K562 (cell line): ENCODE measurements around the gene ABCD4.

ENCODE experiments used
- ETS1 ChIP-seq: conservative IDR thresholded peaks from 2 replicates; pipeline ENCODE4 v1.6.1; 2011; ENCODE audit warnings: low read depth, mild to moderate bottlenecking, low read length; ENCODE audit not compliant: control insufficient read depth
- TGIF2 ChIP-seq: sonication (generic); formaldehyde crosslinking; IDR thresholded peaks from 2 replicates; pipeline ENCODE4 v1.8.1; 2022; ENCODE audit warnings: mild to moderate bottlenecking, missing genetic modification reagents, moderate library complexity
- TRIM28 ChIP-seq: fragments of 450-650 bp; IDR thresholded peaks from 2 replicates; pipeline ENCODE4 v1.6.1; 2017
- ZBTB11 ChIP-seq, 3 experiments: fragments of 200-800 bp in 1 of 3; fragments of 250-450 bp in 1 of 3; fragments of 450-650 bp in 1 of 3; sonication (Bioruptor Pico) in 1 of 3; sonication (Bioruptor generic) in 1 of 3; formaldehyde crosslinking in 1 of 3; IDR thresholded peaks; 2 replicates each; pipeline versions ENCODE4 v1.6.1 to v1.8.0; 2016 to 2022; ENCODE audit warnings: mild to moderate bottlenecking in 2 of 3, missing genetic modification characterization in 2 of 3, missing compliant biosample characterization in 1 of 3, moderate library complexity in 1 of 3
- ZNF311 ChIP-seq: fragments of 250-450 bp; sonication (Bioruptor Pico); IDR thresholded peaks from 2 replicates; pipeline ENCODE4 v1.4.0; 2020; ENCODE audit warnings: mild to moderate bottlenecking, moderate library complexity
- TF ChIP-seq, protein P1 (sequence below), 3 experiments: IDR thresholded peaks in 2 of 3; conservative IDR thresholded peaks in 1 of 3; 2 replicates each; pipeline ENCODE4 v1.5.1; 2011 to 2012; ENCODE audit warnings: low read length in 3 of 3, mild to moderate bottlenecking in 3 of 3, control low read depth in 2 of 3, improper control_type of control experiment in 1 of 3, inconsistent platforms in 1 of 3, low read depth in 1 of 3, mixed read lengths in 1 of 3, moderate library complexity in 1 of 3; ENCODE audit not compliant: insufficient read depth in 2 of 3

GRCh38 chr14:74244115-74244514 is 58.6 kb downstream of the ABCD4 start:
- TF ChIP-seq TRIM28 (no peak), ZBTB11 (CRISPR knock-in tag; IDR thresholded peaks at IDR 0.05) (no peak), TGIF2 (CRISPR knock-in tag) (no peak), ETS1 (no peak), ZNF311 (CRISPR knock-in tag) (no peak)
- TF ChIP-seq, protein P1, sequence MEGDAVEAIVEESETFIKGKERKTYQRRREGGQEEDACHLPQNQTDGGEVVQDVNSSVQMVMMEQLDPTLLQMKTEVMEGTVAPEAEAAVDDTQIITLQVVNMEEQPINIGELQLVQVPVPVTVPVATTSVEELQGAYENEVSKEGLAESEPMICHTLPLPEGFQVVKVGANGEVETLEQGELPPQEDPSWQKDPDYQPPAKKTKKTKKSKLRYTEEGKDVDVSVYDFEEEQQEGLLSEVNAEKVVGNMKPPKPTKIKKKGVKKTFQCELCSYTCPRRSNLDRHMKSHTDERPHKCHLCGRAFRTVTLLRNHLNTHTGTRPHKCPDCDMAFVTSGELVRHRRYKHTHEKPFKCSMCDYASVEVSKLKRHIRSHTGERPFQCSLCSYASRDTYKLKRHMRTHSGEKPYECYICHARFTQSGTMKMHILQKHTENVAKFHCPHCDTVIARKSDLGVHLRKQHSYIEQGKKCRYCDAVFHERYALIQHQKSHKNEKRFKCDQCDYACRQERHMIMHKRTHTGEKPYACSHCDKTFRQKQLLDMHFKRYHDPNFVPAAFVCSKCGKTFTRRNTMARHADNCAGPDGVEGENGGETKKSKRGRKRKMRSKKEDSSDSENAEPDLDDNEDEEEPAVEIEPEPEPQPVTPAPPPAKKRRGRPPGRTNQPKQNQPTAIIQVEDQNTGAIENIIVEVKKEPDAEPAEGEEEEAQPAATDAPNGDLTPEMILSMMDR (IDR thresholded peaks at IDR 0.05 in 2 of 3, conservative IDR thresholded peaks at IDR 0.05 in 1 of 3; ENCODE audit: insufficient read depth in 2 of 3, low read depth in 1 of 3, low read length in 3 of 3) = peak in 2 of 3 experiments; percentile 4 to 29; a peak in 2 of 6 replicates
